HEK293T (cell line): ENCODE results near the gene OR1K1.

Experiments
- ELF4 ChIP-seq: fragments of 450-650 bp; IDR thresholded peaks from 2 replicates; pipeline ENCODE4 v1.6.1; 2017; ENCODE audit warnings: antibody characterized with exemption
- FOXA1 ChIP-seq: fragments of 450-650 bp; IDR thresholded peaks from 2 replicates; pipeline ENCODE4 v1.6.1; 2016; ENCODE audit warnings: mild to moderate bottlenecking
- NFRKB ChIP-seq: fragments of 450-650 bp; IDR thresholded peaks from 2 replicates; pipeline ENCODE4 v1.6.1; 2016; ENCODE audit warnings: mild to moderate bottlenecking, moderate library complexity
- SP1 ChIP-seq: fragments of 450-650 bp; IDR thresholded peaks from 2 replicates; pipeline ENCODE4 v1.6.1; 2017
- SUZ12 ChIP-seq: fragments of 450-650 bp; IDR thresholded peaks from 2 replicates; pipeline ENCODE4 v1.6.1; 2016; ENCODE audit warnings: mild to moderate bottlenecking

GRCh38 chr9:122781671-122782070 lies 18.3 kb upstream of the OR1K1 start:
- TF ChIP-seq ELF4 (no peak), FOXA1 (no peak), SP1 (no peak), NFRKB (no peak), SUZ12 (no peak)
